Measurements from ENCODE around the gene TRIM40. TPM values are rescaled to one million over a fixed set of nuclear protein-coding genes. Genes with fewer than 3 reads are reported as not detected.
A peak's percentile ranks its signal among the peaks of the same experiment; 100 is the strongest.

The TRIM40 gene
- total RNA-seq, 4 donors from 2014 or later = not detected

GRCh38 chr6:30121446-30122366, 14.2 kb upstream of the TRIM40 start:
- DNase-seq (no peak), ATAC-seq (no peak)
- intact Hi-C loops (cut with DNase I; ENCODE audit: low total_unique reads) (no loop called here), in situ Hi-C loops (cut with MboI; ENCODE audit: low sequenced_read_pairs in 4 of 4) (no loop called here)
- Histone ChIP-seq H3K4me1 (no peaks in the 10 kb centered on the region), H3K4me3 (no peak overlapping the region), H3K36me3 (no peaks in the 10 kb centered on the region), H3K27ac (no peak overlapping the region), H3K27me3 (peaks cover 0 to 8% (median under 1%) of the 10 kb centered on the region in 3 donors), H3K9me3 (no peaks in the 10 kb centered on the region)
- TF ChIP-seq CTCF (IDR thresholded peaks at IDR 0.05 in 4 of 5, conservative IDR thresholded peaks at IDR 0.05 in 1 of 5) (no peak), POLR2A (IDR thresholded peaks at IDR 0.05) (no peak)

- peaks cover 7 to 13% (median 8%) of the 10 kb centered on the region in 3 donors for H3K27me3 ChIP-seq
- H3K36me3 ChIP-seq = no peaks in the 10 kb centered on the region
- no peaks in the 10 kb centered on the region for H3K9me3 ChIP-seq
- DNase-seq (no peak), ATAC-seq (no peak)
- H3K27ac ChIP-seq = no peak overlapping the region
- in situ Hi-C loops (cut with MboI; ENCODE audit: low sequenced_read_pairs in 4 of 4) = no loop called here
- H3K4me1 ChIP-seq = peaks cover 0 to under 1% of the 10 kb centered on the region in 2 donors
- TF ChIP-seq POLR2A (IDR thresholded peaks at IDR 0.05) (no peak), CTCF (IDR thresholded peaks at IDR 0.05 in 4 of 5, conservative IDR thresholded peaks at IDR 0.05 in 1 of 5) (no peak)
- H3K4me3 ChIP-seq = no peak overlapping the region
- intact Hi-C loops (cut with DNase I; ENCODE audit: low total_unique reads) = no loop called here
Measured at GRCh38 chr6:30122515-30122914, 13.4 kb upstream of the TRIM40 start.

GRCh38 chr6:30127238-30128093, 8.5 kb upstream of the TRIM40 start:
- Histone ChIP-seq H3K4me3 (peak overlapping the region in 3 of 4 donors; percentile 2 to 36 (median 23)), H3K27me3 (peaks cover 39 to 52% (median 46%) of the 10 kb centered on the region in 3 donors), H3K27ac (no peak overlapping the region), H3K9me3 (no peaks in the 10 kb centered on the region), H3K4me1 (peaks cover 4 to 10% of the 10 kb centered on the region in 2 donors), H3K36me3 (no peaks in the 10 kb centered on the region)
- in situ Hi-C loops (cut with MboI; ENCODE audit: low sequenced_read_pairs in 4 of 4) = no loop called here
- intact Hi-C loops (cut with DNase I; ENCODE audit: low total_unique reads) = no loop called here
- TF ChIP-seq POLR2A (IDR thresholded peaks at IDR 0.05) = no peak
- TF ChIP-seq CTCF (IDR thresholded peaks at IDR 0.05 in 4 of 5, conservative IDR thresholded peaks at IDR 0.05 in 1 of 5) = no peak
- DNase-seq = no peak
- no peak for ATAC-seq

GRCh38 chr6:30129265-30130178, 6.4 kb upstream of the TRIM40 start:
- peaks cover 39 to 54% (median 54%) of the 10 kb centered on the region in 3 donors for H3K27me3 ChIP-seq
- in situ Hi-C loops (cut with MboI; ENCODE audit: low sequenced_read_pairs in 4 of 4) = no loop called here
- H3K4me3 ChIP-seq = no peak overlapping the region
- no peaks in the 10 kb centered on the region for H3K36me3 ChIP-seq
- peaks cover 4 to 10% of the 10 kb centered on the region in 2 donors for H3K4me1 ChIP-seq
- no peak for TF ChIP-seq CTCF (IDR thresholded peaks at IDR 0.05 in 4 of 5, conservative IDR thresholded peaks at IDR 0.05 in 1 of 5)
- TF ChIP-seq POLR2A (IDR thresholded peaks at IDR 0.05) = no peak
- no peak for DNase-seq
- H3K9me3 ChIP-seq = no peaks in the 10 kb centered on the region
- no peak for ATAC-seq
- intact Hi-C loops (cut with DNase I; ENCODE audit: low total_unique reads) = no loop called here
- no peak overlapping the region for H3K27ac ChIP-seq
